Anterior cingulate cortex (tissue), 58 donors: Measurements from ENCODE around the gene CFL1.
"Not testable (repeated sequence)": the region's sequence is repeated elsewhere in the genome, so short reads cannot be mapped to it uniquely, and the experiment has no call there.

ENCODE experiments used
- DNase-seq, 58 donors: peaks; one replicate each; lab custom pipeline; 2025; lab: John Stamatoyannopoulos, UW

Gene CFL1

DNA sequence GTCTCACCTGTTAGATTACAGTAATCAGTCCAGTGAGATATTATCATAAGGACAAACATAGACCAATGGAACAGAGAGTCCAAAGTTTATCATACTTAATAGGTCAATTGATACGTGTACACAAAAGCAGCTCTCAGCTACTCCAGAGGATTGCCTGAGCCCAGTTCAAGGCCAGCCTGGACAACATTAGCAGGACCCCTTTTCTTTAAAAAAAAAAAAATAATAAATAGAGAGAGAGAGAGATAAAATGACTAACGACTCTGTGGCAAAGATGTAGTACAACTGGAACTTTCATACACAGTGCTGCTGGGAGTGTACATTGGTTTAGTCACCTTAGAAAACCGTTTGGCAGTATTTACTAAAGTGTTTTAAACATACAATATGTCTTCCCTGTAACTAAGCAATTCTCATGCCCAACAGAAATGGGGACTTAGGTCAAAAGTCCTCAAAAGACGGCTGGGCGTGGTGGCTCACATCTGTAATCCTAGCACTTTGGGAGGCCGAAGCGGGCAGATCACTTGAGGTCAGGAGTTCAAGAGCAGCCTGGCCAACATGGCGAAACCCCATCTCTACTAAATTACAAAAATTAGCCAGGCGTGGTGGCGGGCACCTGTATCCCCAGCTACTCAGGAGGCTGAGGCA lies 13.6 kb downstream of the CFL1 start:
- DNase-seq: no peak

DNA sequence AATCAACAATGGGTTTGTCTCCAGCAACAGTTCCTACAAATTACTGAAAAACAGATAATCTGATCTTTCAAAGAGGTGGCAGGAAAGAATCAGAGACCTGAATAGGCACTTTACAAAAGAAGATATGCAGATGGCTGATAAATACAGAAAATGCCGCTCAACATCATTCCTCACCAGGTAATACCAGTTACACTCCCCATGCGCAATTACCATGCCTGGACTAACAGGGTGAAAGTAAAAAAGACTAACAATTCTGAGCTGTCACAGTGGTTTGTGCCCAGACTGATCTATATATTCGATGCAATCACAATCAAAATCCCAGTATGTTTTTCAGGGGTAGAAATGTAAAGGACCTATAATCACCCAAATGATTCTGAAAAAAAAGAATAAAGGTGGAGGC lies 14.2 kb downstream of the CFL1 start:
- no peak for DNase-seq

DNA sequence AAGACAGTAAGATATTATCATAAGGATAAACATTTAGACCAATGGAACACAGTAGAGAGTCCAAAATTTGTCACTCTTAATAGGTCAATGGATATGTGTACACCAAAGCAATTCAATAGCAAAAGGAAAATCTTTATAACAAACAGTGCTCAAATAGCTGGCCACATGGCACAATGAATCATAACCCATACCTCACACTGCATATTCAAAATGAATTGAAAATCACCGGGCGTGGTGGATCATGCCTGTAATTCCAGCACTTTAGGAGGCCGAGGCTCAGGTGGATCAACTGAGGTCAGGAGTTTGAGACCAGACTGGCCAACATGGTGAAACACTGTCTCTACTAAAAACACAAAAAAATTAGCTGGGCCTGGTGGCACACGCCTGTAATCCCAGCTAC lies 15.8 kb downstream of the CFL1 start:
- DNase-seq: no peak

DNA sequence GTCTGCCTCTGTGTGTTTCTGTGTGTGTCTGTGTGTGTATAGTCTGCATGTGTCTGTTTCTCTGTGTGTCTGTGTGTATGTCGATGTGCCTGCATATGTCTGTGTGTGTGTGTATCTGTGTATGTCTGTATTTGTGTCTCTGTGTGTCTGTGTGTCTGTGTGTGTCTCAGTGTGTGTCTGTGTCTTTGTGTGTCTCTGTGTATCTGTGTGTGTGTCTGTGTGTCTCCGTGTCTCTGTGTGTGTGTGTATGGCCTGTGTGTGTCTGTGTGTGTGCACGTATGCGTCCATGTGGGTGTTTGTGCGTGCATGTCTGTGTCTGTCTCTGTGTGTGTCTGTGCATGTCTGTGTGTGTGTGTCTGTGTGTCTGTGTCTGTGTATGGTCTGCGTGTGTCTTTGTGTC lies 23.8 kb downstream of the CFL1 start:
- no peak for DNase-seq

DNA sequence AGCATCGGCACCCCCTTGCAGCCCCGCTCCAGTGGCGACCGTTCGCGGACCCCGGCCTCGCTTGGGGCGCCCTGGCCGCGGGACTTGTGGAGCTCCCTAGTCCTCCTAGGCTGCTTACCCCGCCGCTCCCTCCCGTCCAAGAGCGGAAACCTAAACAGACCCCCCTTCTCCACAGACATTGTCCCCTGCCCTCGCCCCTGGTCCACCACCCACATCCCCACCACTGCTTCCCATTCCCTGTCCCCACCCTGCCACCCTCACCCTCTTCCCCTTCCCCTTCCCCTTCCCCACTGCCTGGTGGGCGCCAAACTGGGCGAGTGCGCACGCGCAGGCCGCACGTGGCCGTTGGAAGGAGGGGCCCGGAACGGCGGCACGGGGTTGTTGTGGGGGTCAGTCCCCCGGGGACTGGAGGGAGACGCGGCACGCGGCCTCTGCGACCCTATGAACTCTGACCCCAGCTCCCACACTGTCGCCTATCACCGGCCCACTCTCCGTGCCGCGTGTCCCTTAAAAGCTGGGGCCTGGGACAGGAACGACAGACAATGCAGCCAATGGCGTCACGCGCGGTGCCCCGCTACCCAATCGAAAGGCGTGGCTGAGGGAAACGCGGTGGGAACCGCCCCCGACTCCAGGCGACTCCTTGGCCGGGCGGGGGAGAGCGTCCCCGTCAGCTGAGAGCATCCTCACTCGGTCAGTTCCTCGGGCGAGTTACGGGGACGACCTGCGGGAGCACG lies 24.5 kb downstream of the CFL1 start, which contains the start of gene SNX32:
Gene SNX32 (plus strand): TSS at position 667 of the 734 bp plus-strand sequence. CDS start 103 bp downstream, outside the sequence.
- DNase-seq: peak; percentile 59 to 97 (median 92)

DNA sequence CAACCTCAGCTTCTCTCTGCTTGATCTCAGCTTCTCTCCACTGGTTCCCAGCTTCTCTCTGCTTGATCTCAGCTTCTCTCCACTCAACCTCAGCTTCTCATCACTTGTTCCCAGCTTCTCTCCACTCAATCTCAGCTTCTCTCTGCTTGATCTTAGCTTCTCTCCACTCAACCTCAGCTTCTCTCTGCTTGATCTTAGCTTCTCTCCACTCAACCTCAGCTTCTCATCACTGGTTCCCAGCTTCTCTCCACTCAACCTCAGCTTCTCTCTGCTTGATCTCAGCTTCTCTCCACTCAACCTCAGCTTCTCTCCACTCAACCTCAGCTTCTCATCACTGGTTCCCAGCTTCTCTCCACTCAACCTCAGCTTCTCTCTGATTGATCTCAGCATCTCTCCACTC lies 25.7 kb downstream of the CFL1 start:
- not testable (repeated sequence) for DNase-seq

DNA sequence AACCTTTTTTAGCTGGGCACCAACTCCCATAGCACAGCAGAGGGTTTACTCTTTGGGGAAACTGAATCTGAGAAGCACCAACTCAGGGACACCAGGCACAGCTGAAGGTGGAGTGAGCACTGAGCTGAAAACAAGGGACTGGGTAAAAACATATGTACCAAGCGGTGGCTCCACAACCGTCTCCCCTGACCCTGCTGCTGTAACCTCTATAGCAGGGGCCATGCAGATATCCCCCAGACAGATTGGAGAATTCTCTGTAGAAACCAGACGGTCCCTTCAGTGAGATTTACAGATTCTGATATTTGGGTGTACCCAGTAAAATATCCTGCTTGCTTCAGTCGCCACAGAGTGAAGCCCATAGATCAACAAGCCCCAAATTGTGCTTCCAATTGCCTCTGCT lies 28.5 kb downstream of the CFL1 start:
- DNase-seq: no peak

DNA sequence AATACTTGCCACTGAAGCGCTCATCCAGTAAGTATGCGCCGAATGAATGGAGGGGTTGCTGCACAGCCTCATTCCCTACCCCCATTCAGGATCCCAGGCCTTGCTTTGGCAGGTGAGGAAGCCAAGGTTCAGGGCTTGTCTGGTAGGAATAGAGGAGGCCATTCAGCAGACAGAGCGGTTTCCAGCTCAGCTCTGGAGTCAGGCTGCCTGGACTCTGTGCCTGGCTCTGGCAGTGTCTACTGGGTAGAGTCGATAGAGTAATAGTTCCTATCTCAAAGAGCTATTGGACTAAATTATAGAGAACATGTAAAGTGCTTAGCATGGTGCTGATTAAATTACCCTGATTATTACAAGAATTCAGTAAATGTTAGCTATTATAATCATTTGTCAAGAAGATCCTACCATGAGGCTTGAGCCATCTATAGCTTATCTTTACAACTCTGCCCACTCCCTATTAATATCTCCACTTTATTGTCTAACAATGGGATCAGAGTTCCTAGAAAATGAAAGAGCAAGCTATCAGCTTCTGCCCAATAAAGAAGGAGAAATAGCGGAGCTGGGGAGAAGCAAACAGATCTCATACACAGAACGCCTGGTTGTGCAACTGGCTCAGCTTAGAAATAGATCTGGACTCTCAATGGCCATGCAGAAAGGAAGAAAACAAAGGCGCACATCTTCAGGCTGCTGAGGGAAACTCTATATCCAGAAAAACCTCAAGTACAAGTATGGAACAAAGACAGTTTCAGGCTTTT lies 30.8 kb downstream of the CFL1 start:
- DNase-seq: no peak

DNA sequence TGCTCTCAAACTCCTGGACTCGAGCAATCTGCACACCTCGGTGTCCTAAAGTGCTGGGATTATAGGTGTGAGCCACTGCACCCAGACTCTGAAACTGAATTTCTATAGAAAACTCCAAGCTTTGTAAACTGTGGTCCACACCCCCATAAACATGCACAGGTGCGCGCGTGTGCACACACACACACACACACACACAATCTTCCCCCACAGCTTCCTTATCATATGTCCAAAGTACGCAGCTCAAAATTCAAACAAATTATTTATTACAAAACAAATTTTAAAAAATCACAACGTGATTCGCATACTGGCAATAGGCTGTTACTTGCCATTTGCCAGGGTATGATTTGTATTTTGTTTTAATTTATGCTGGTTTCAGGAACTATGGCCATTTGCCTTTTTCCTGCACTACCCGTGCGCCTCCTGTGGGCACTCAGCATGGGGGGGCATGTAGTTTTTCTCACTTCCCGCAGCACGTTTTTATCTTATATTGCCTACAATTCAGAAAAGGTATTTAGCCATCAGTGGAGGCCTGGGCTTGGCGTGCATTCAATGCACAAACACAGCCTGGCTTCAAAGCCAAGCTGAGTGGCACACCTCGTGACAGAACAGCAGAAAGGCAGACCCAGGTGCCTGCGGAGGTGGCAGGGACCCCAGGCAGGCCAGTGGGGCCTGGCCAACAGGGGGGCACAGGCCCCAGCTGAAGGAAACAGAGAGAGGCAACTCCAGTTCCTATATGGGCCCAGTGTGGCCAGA lies 35.0 kb downstream of the CFL1 start:
- DNase-seq: no peak

DNA sequence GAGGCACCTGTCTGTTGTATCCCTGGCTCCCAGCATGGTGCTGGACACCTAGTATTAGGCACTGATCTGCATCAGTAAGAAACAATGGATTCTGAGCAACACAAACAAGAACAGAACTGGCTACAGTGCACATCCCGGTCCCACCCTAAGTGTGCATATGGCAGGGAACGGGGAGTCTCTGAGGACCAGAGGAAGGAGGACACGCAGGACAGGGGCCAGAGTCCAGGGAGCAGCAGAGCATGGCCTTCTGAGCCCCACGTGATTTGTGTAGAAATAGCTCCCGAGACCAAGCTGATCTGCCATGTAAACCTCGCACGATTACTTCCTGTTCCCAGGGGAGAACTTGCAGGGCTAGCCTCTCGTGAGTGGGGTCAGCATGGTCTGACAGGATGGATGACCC lies 36.9 kb downstream of the CFL1 start:
- DNase-seq: no peak

DNA sequence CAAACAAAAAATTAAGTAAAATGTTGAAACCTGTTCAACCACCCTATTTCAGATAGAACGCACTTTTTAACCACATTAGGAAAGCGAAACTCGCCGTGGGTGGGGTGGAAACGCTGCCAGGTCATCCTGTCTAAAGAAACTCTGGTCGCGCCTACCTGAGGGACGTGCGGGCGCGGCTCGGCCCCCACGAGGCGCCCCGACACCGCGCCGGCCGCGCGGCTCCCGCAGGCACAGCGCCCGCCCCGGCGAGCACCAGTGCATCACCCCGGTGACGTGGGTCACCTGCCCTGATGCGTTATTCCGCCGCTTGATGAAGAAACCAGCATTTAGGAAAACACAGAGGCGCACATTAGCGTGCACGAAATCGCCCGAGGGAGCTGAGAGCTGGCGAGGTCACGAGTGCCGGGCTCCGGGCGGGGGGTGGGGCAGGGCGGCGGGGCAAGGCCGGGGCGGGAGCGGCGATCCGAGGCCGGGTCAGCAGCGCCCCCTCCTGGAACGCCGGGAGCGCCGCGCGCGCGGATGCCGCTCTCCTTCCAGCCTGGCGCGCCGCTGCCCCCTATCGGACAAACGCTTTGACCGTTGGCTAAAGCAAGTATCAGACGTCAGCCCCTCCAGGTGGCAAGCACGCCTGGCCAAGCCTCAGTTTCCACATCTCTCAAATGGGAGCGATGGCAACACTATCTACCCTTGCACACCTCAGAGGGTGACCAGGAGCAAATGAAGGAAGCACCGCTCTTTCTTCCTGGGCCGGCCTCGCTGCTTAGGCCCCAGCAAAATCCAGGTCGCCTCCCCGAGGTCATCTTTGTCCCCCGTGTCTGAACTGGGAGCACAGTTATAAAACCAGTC lies 39.9 kb downstream of the CFL1 start:
- DNase-seq: peak; percentile 29 to 97 (median 85)

DNA sequence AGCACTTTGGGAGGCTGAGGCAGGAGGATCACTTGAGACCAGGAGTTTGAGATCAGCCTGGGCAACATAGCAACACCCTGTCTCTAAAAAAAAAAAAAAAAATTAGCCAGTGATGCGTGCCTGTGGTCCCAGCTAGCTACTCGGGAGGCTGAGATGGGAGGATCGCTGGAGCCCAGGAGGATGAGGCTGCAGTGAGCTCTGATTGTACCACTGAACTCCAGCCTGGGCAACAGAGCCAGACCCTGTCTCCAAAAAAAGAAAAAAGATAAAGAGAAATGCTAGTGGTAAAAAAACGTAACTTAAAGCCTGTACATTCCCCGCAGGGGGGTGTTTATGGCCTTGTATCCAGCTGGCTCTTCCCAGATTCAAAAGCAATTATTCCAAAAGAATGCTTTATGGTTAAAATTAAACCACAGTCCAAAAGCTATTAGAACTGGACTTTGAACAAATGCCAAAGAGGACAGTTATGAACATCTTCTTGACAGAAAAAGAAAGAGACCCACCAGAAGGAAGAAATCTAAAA lies 40.6 kb downstream of the CFL1 start:
- no peak for DNase-seq

DNA sequence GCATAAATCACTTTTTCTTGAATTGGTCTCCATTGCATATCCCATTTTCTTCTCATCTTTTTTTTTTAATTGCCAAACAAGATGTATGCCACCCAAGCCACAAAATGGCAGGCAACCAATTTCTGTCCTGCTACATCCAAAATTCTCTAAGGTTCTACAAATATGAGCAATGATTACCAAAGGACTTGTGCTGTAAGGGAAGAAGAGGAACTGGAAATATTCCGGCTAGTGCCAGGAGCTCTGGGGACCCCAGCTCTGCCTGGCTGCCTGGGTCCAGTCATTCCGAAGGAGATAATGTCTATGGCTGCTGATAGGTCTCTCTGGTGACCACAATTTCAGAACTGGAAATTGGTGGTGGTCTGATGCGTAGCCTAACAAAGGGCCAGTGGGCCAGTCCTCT lies 41.3 kb downstream of the CFL1 start:
- no peak for DNase-seq

DNA sequence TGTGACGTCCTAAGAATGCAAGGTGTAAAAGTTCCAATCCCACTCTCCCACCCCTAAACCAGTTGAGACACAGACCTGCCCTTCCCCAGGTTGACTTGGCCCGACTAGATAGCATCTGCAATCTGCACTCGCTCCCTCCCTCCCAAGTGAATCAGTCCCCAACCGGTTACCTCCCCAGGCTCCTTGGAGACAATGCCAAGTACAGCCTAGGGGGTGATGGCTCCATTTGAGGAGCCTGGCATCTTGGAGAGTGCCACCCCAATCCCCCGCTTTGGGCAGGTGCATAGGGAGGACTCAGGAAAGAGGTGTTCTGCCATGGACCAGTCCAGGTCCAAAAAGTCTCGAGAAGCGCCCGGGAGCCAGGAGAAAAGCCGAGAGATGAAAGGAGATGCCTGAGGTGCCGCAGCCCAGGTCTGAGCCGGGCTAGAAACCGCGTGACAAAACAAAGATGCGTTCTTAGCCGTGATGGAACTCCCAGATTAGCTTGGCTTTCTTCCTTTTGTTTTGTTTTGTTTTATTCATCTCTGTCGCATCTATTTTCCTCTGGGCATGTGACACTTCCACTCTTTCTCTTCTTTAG lies 42.9 kb downstream of the CFL1 start:
- no peak for DNase-seq

DNA sequence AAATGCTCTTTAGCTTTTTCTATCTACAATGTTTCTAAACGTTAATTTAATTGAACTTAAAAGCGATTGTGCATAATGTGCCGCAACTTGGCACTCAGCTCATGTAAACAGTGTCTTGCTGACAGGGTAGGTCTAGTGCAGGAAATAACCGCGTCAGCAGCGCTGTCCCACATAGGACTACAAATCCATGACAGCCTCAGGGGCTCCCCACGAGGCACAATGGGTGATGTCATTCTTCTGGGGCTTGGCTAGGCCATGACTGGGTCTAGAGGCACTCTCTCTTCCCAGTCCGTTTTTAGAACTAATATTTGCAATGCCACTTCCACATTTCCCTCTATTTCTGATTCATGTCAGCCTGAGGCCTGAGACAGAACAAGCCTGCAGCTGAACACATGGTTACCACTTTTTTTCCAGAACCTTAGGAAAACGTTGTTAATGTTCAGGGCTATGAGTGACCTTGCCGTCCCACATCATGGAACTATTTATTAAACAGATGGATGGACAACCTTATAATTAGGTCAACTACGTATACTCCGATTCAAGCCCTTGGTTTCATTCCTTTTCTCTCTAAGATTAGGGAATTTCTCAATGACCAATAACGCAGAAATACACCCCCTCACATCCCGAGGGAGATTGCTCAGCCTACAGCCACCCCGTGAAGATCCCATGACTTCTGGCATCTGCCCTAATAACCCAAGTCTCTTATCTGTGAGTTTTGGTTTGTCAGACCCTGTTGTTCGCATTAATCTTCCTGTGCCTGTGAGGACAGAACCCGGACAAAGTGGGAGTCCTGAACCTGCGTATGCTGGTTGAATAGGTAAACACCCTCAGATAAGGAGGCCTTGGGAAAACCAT lies 43.6 kb downstream of the CFL1 start:
- peak in 7 of 58 donors; percentile 5 to 23 (median 8) for DNase-seq

DNA sequence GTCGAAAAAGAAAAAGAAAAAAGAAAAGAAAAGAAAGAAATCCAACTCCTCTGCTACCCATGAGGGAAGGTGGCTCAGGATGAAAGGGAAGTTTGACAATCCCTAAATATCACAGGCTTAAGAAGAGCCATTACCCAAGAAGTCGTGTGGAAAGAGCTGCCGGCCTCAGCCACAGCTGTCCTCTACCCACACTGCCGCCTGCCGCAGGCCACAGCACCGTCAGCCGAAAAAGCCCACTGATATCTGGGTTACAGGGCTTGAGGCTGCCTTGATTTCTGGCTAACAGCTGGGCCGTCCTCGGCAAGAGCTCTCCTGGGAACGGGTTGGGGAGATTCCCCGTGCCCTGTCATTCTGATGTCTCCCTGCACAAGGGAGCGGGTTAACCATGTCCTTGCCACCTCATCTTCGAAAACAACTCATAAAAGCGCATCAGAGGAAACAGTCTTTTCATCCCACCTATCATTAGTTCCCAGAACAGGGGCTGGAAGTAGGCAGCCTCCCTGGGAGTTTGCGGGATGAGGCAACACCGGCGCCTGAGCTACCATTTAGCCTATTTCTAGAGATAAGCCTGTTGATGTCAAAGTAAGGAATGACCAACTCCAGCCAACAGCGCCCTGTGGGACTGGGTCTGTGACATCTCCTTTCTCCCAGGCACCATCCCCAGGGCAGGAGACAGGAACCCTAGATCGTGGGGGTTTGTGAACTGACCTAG lies 46.1 kb downstream of the CFL1 start:
- DNase-seq: no peak

DNA sequence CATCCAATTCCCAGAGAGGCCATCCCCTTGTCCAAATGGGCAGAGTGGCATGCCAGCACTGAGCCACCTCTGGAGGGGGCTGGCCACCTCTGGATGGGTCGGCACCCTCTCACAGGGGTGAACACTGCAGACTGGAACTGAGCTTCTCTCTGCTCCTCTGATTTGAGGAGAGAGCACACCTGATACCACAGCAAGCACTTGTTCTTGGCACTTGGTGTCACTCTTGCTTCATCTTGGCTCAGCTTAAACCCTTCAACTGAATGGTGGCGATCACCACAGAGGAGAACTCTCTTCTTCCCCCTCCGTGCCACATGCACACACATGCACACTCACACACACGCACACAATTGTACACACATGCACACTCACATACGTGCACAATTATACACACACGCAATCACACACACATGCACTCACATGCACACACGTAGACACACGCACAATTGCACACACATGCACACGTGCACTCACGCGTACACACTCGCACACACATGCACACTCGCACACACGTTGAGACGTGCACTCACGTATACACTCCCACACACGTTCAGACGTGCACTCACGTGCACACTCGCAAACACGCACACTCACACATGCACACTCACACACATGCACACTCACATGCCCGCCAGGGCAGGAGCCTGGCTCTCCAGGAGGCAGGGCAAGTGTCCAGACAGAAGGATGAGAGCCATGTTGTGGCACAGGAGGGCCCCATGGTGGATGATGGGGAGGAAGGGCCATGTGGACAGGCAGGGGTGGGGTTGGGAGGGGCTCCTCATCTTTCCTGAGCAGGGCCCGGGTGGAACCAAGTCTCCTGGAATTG lies 47.7 kb downstream of the CFL1 start:
- no peak for DNase-seq
